ENCODE results near the gene CDK14. TPM values are rescaled to one million over a fixed set of nuclear protein-coding genes. Genes with fewer than 3 reads are reported as not detected.

Gene CDK14
- total RNA-seq, 1 donor from 2014 or later, result 131 TPM

DNA sequence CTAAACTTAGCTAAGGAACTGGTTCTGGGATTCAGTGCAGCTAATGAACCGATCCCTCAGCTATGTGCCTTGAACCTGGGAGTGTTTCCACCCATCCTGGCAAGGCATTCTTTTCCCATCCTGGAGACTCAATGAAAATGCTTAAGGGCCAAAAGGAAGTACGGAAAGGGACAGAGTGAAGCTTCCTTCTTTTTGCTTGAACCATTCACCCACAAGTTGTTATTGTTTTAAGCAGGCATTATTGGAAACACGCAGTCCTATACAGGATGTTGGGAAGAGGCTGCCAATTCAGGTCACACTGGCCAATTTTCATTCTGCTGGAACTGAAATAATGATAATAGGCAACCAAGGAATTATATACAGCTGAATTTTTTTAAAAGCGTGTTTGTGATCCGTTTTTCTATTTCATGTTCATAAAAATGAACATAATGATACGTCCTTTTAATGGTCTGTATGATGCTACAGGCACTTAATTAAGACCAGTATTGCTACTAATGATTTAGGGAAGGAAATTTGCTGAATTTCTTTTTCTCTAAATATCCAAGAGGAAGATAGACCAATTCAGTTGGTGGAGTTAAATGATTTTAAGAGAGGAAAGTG is 610.3 kb downstream of the CDK14 start:
- Mint-ChIP-seq H3K27ac (ENCODE audit: unreplicated experiment) (no peak overlapping the region), H3K9me3 (ENCODE audit: unreplicated experiment) (peaks cover 9% of the 10 kb centered on the region), H3K36me3 (ENCODE audit: unreplicated experiment) (peaks cover 28% of the 10 kb centered on the region), H3K4me1 (ENCODE audit: unreplicated experiment) (no peaks in the 10 kb centered on the region), H3K4me3 (ENCODE audit: unreplicated experiment) (no peak overlapping the region), H3K27me3 (ENCODE audit: unreplicated experiment) (no peaks in the 10 kb centered on the region)
- DNase-seq (ENCODE audit: extremely low spot score, unreplicated experiment), result no peak
- TF ChIP-seq, protein P1, sequence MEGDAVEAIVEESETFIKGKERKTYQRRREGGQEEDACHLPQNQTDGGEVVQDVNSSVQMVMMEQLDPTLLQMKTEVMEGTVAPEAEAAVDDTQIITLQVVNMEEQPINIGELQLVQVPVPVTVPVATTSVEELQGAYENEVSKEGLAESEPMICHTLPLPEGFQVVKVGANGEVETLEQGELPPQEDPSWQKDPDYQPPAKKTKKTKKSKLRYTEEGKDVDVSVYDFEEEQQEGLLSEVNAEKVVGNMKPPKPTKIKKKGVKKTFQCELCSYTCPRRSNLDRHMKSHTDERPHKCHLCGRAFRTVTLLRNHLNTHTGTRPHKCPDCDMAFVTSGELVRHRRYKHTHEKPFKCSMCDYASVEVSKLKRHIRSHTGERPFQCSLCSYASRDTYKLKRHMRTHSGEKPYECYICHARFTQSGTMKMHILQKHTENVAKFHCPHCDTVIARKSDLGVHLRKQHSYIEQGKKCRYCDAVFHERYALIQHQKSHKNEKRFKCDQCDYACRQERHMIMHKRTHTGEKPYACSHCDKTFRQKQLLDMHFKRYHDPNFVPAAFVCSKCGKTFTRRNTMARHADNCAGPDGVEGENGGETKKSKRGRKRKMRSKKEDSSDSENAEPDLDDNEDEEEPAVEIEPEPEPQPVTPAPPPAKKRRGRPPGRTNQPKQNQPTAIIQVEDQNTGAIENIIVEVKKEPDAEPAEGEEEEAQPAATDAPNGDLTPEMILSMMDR (IDR thresholded peaks at IDR 0.05), result no peak

DNA sequence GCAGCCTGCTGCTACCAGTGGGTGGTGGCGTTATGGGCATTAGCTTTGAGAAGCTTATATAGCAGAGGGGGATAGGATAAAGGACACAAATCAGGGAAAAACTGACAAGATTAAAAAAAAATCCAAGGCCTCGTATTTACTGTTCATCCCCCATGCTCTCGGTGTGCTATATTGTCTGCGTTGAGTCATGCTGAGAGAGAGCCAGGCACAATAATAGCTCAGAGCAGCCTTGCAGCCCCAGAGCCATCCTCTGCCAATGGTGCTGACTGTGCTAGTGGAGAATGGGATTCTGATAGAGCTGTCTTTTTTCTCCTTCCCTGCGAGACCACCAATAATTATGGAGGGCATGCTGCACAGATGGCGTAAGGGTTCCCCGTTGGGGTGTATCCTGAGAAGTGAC is 616.5 kb downstream of the CDK14 start:
- Mint-ChIP-seq H3K27me3 (ENCODE audit: unreplicated experiment) (no peaks in the 10 kb centered on the region), H3K4me3 (ENCODE audit: unreplicated experiment) (no peak overlapping the region), H3K4me1 (ENCODE audit: unreplicated experiment) (no peaks in the 10 kb centered on the region), H3K27ac (ENCODE audit: unreplicated experiment) (no peak overlapping the region), H3K9me3 (ENCODE audit: unreplicated experiment) (no peaks in the 10 kb centered on the region), H3K36me3 (ENCODE audit: unreplicated experiment) (peaks cover 26% of the 10 kb centered on the region)
- TF ChIP-seq, protein P1 (IDR thresholded peaks at IDR 0.05), result no peak
- DNase-seq (ENCODE audit: extremely low spot score, unreplicated experiment), result no peak

DNA sequence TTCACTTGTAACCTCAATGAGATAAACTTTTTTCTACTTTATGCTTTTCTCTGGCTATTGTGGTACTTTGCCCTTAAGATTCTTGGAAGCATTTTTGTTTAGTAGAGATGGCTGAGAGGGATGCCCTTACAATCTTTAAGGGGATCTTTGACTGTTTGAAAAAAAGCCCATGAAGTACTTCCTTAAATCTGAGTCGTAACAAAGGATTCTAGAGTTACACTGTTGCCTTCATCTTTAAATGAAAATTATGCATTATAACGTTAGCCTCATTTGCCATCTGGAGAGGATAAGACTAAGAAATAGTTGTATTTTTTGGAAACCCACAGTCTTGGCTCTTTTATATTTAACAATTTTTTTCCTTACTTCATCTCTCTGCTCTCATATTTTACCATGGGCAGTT is 630.3 kb downstream of the CDK14 start:
- no peak overlapping the region for H3K4me3 Mint-ChIP-seq (ENCODE audit: unreplicated experiment)
- no peaks in the 10 kb centered on the region for H3K27me3 Mint-ChIP-seq (ENCODE audit: unreplicated experiment)
- TF ChIP-seq, protein P1 (IDR thresholded peaks at IDR 0.05), result no peak
- H3K4me1 Mint-ChIP-seq (ENCODE audit: unreplicated experiment), result peaks cover 12% of the 10 kb centered on the region
- no peaks in the 10 kb centered on the region for H3K36me3 Mint-ChIP-seq (ENCODE audit: unreplicated experiment)
- DNase-seq (ENCODE audit: extremely low spot score, unreplicated experiment), result no peak
- peaks cover 10% of the 10 kb centered on the region for H3K9me3 Mint-ChIP-seq (ENCODE audit: unreplicated experiment)
- H3K27ac Mint-ChIP-seq (ENCODE audit: unreplicated experiment), result no peak overlapping the region

DNA sequence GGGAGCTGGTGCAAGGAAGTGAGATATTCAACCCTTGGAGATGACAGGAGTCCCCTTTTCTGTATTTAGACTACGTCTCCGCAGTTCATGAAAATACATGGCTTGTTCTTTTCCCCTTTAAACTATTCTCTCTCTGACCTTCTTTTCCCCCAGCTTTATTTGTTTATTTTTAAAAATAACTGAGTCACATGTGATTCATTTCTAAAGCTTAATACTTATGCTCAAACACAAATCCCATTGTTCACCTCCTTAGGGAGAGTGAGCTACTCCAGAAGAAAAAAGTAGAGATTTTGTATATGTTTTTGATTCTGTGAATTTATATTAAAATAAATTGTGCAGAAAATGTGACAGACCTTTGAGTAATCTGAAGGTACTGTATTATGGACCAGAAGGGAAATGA is 632.2 kb downstream of the CDK14 start:
- H3K9me3 Mint-ChIP-seq (ENCODE audit: unreplicated experiment), result peaks cover 10% of the 10 kb centered on the region
- no peak overlapping the region for H3K4me3 Mint-ChIP-seq (ENCODE audit: unreplicated experiment)
- no peak for DNase-seq (ENCODE audit: extremely low spot score, unreplicated experiment)
- H3K4me1 Mint-ChIP-seq (ENCODE audit: unreplicated experiment), result peaks cover 12% of the 10 kb centered on the region
- TF ChIP-seq, protein P1 (IDR thresholded peaks at IDR 0.05), result no peak
- H3K27ac Mint-ChIP-seq (ENCODE audit: unreplicated experiment), result no peak overlapping the region
- no peaks in the 10 kb centered on the region for H3K36me3 Mint-ChIP-seq (ENCODE audit: unreplicated experiment)
- H3K27me3 Mint-ChIP-seq (ENCODE audit: unreplicated experiment), result no peaks in the 10 kb centered on the region

DNA sequence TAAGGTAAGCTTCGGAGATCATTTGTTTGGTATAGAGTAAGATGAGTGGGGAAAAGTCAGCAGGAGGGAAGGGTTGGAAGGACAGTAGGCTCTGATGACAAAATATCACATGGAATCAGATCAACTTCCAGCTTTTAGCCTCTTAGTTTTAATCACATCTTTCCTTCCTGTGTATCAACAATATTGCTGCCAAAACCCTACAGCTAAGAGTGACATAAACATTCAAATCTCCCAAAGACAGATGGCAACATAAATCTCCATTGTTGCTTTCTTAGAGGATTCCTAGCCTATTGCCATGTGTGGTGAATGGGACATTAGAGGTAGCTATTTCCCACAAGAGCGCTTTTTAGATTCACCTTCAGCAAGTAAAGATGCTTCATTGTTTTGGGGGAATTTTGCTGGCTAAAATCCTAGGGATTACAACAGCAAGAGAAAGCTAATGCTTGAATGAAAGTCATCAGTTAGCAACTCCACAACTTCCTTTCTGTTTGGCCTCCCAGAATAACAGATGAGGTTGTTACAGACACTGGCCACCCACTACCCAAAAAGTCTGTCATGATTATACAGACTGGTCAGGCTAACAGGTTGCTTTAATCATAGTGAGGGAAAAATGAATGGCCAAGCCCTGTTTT is 632.9 kb downstream of the CDK14 start:
- no peaks in the 10 kb centered on the region for H3K27me3 Mint-ChIP-seq (ENCODE audit: unreplicated experiment)
- peaks cover 10% of the 10 kb centered on the region for H3K9me3 Mint-ChIP-seq (ENCODE audit: unreplicated experiment)
- no peaks in the 10 kb centered on the region for H3K36me3 Mint-ChIP-seq (ENCODE audit: unreplicated experiment)
- H3K4me3 Mint-ChIP-seq (ENCODE audit: unreplicated experiment), result no peak overlapping the region
- H3K27ac Mint-ChIP-seq (ENCODE audit: unreplicated experiment), result no peak overlapping the region
- peaks cover 12% of the 10 kb centered on the region for H3K4me1 Mint-ChIP-seq (ENCODE audit: unreplicated experiment)
- TF ChIP-seq, protein P1 (IDR thresholded peaks at IDR 0.05), result no peak
- DNase-seq (ENCODE audit: extremely low spot score, unreplicated experiment), result no peak

Data from osteocyte (in vitro differentiated cells).